IMR-90 (cell line): Measurements from ENCODE around the gene MPRIP. TPM values are rescaled to one million over a fixed set of nuclear protein-coding genes. Genes with fewer than 3 reads are reported as not detected.

ENCODE experiments used
- ATAC-seq: fragments of 200-7000 bp; cut with Tn5 transposase; 2 replicates; pipeline ENCODE4 v1.9.1; 2020; ENCODE audit warnings: low read depth, mild to moderate bottlenecking, moderate library complexity
- BruUV-seq: library from RNA; stranded (reverse); fragments of 400-500 nt; replicated peaks from 2 replicates; lab custom pipeline; 2021; lab: Mats Ljungman, UMichigan
- CTCF ChIA-PET: fragments of 300-600 bp; formaldehyde crosslinking; extraction: SDS; loops from one replicate; lab custom pipeline; 2021; ENCODE audit warnings: antibody characterized with exemption; lab: Yijun Ruan, JAX
- POLR2A ChIA-PET: fragments of 300-600 bp; sonication (Branson Sonifier 250); formaldehyde crosslinking; loops from one replicate; lab custom pipeline; 2022; ENCODE audit warnings: antibody characterized with exemption; ENCODE audit not compliant: unreplicated experiment; lab: Charles Lee
- DNase-seq: peaks from one replicate; pipeline ENCODE4 v3.0.0; 2013
- H2AFZ ChIP-seq: replicated peaks from 2 replicates; pipeline ENCODE3; 2013; ENCODE audit warnings: low read length, mild to moderate bottlenecking; ENCODE audit not compliant: poor library complexity
- H2AK5ac ChIP-seq: 2 replicates; pipeline ENCODE4 v1.6.1; 2013; ENCODE audit warnings: low read depth, low read length, inconsistent platforms
- H2AK9ac ChIP-seq: replicated peaks from 2 replicates; pipeline ENCODE3; 2013; ENCODE audit warnings: mild to moderate bottlenecking, low read depth, low read length, moderate library complexity; ENCODE audit not compliant: poor library complexity
- H2BK120ac ChIP-seq: 2 replicates; pipeline ENCODE4 v1.6.1; 2013; ENCODE audit warnings: low read depth, low read length, inconsistent platforms
- H2BK15ac ChIP-seq: 3 replicates; pipeline ENCODE4 v1.6.1; 2013; ENCODE audit warnings: low read depth, low read length, inconsistent platforms
- H2BK20ac ChIP-seq: 2 replicates; pipeline ENCODE4 v1.6.1; 2013; ENCODE audit warnings: low read depth, mild to moderate bottlenecking, inconsistent platforms, low read length, moderate library complexity
- H2BK5ac ChIP-seq: 2 replicates; pipeline ENCODE4 v1.6.1; 2013; ENCODE audit warnings: mild to moderate bottlenecking, low read depth, low read length, inconsistent platforms; ENCODE audit not compliant: poor library complexity, severe bottlenecking
- H3K14ac ChIP-seq: replicated peaks from 2 replicates; pipeline ENCODE4 v1.6.1; 2013; ENCODE audit warnings: low read depth, low read length, inconsistent platforms
- H3K18ac ChIP-seq: 2 replicates; pipeline ENCODE4 v1.6.1; 2013; ENCODE audit warnings: low read depth, low read length, control low read depth
- H3K23ac ChIP-seq: 2 replicates; pipeline ENCODE4 v1.6.1; 2013; ENCODE audit warnings: low read depth, low read length, inconsistent platforms
- H3K27ac ChIP-seq: 2 replicates; pipeline ENCODE4 v1.5.1; 2013; ENCODE audit warnings: mild to moderate bottlenecking, control low read depth, low read length; ENCODE audit not compliant: insufficient read depth
- H3K27me3 ChIP-seq: 2 replicates; pipeline ENCODE4 v1.6.1; 2013; ENCODE audit warnings: low read length; ENCODE audit not compliant: control insufficient read depth, insufficient read depth
- H3K36me3 ChIP-seq: 2 replicates; pipeline ENCODE4 v1.6.1; 2013; ENCODE audit warnings: low read length, mixed read lengths; ENCODE audit not compliant: control insufficient read depth, insufficient read depth
- H3K4ac ChIP-seq: 2 replicates; pipeline ENCODE4 v1.6.1; 2013; ENCODE audit warnings: low read depth, low read length, inconsistent platforms
- H3K4me1 ChIP-seq: 2 replicates; pipeline ENCODE4 v1.6.1; 2013; ENCODE audit warnings: low read length, mixed read lengths; ENCODE audit not compliant: control insufficient read depth, insufficient read depth
- H3K4me2 ChIP-seq: 2 replicates; pipeline ENCODE4 v1.6.1; 2013; ENCODE audit warnings: low read depth, mild to moderate bottlenecking, control low read depth, low read length, moderate library complexity
- H3K4me3 ChIP-seq: 2 replicates; pipeline ENCODE4 v1.5.1; 2013; ENCODE audit warnings: low read depth, mild to moderate bottlenecking, control low read depth, low read length, moderate library complexity; ENCODE audit not compliant: insufficient read depth
- H3K56ac ChIP-seq: 2 replicates; pipeline ENCODE4 v1.6.1; 2013; ENCODE audit warnings: low read length, inconsistent platforms; ENCODE audit not compliant: insufficient read depth; ENCODE audit errors: extremely low read depth
- H3K79me1 ChIP-seq, 2 experiments: 2 replicates each; pipeline ENCODE4 v1.6.1; 2013; ENCODE audit warnings: low read length in 2 of 2, inconsistent platforms in 1 of 2, low read depth in 1 of 2
- H3K9ac ChIP-seq: 2 replicates; pipeline ENCODE4 v1.6.1; 2013; ENCODE audit warnings: low read depth, low read length, control low read depth
- H3K9me1 ChIP-seq: 2 replicates; pipeline ENCODE4 v1.6.1; 2013; ENCODE audit warnings: low read length, inconsistent platforms; ENCODE audit not compliant: insufficient read depth
- H3K9me3 ChIP-seq: 2 replicates; pipeline ENCODE4 v1.6.1; 2013; ENCODE audit warnings: low read length; ENCODE audit not compliant: control insufficient read depth, insufficient read depth
- H4K20me1 ChIP-seq: 2 replicates; pipeline ENCODE4 v1.6.1; 2013; ENCODE audit warnings: low read length, inconsistent platforms; ENCODE audit not compliant: insufficient read depth
- H4K5ac ChIP-seq: 2 replicates; pipeline ENCODE4 v1.6.1; 2013; ENCODE audit warnings: mild to moderate bottlenecking, low read depth, low read length, control low read depth
- H4K8ac ChIP-seq, 2 experiments: 2 replicates each; pipeline ENCODE4 v1.6.1; 2013; ENCODE audit warnings: low read depth in 2 of 2, low read length in 2 of 2, control low read depth in 1 of 2, inconsistent platforms in 1 of 2
- H4K91ac ChIP-seq: 2 replicates; pipeline ENCODE4 v1.6.1; 2013; ENCODE audit warnings: low read depth, low read length, inconsistent platforms; ENCODE audit not compliant: insufficient read depth
- MXI1 ChIP-seq: IDR thresholded peaks from 2 replicates; pipeline ENCODE4 v1.6.1; 2012; ENCODE audit warnings: low read depth, mild to moderate bottlenecking, low read length, moderate library complexity, borderline replicate concordance
- RCOR1 ChIP-seq: IDR thresholded peaks from 2 replicates; pipeline ENCODE4 v1.6.1; 2012; ENCODE audit warnings: mild to moderate bottlenecking, low read length, improper control_type of control experiment; ENCODE audit not compliant: insufficient replicate concordance
- RFX5 ChIP-seq: IDR thresholded peaks from 2 replicates; pipeline ENCODE4 v1.8.0; 2012; ENCODE audit warnings: low read depth, mild to moderate bottlenecking, low read length, moderate library complexity
- SMC3 ChIP-seq: fragments of 150-350 bp; IDR thresholded peaks from 2 replicates; pipeline ENCODE4 v1.6.1; 2016; ENCODE audit warnings: low read depth, mild to moderate bottlenecking, antibody characterized with exemption, low read length, moderate library complexity
- WGBS, 2 experiments: methylation state at CpG; one replicate each; pipeline versions ENCODE4 v1.1.5 to v1.1.7; 2013; ENCODE audit warnings: missing lambda C conversion rate in 2 of 2; ENCODE audit not compliant: insufficient read length in 1 of 2; ENCODE audit errors: extremely low coverage in 2 of 2; 5-methylcytosine and 5-hydroxymethylcytosine counted together
- dilution Hi-C: fragments of 300-500 bp; cut with HindIII; formaldehyde crosslinking; loops from one replicate; pipeline ENCODE4 v1.14.3; 2018; ENCODE audit warnings: low sequenced_read_pairs; ENCODE audit not compliant: unreplicated experiment
- in situ Hi-C: fragments of 300-500 bp; cut with MboI; formaldehyde crosslinking; loops from 3 replicates; pipeline ENCODE4 v1.14.3; 2019; ENCODE audit warnings: low sequenced_read_pairs, inconsistent platforms, mixed read lengths
- intact Hi-C: fragments of 100-400 bp; cut with micrococcal nuclease; formaldehyde crosslinking; loops from 2 replicates; pipeline ENCODE4 v1.10.0; 2022
- polyA plus RNA-seq, 3 experiments: library from polyadenylated mRNA; depleted of rRNA; stranded (reverse); fragments of >200 nt; gene quantifications; 2 replicates each; pipeline ENCODE4 v1.2.3, GENCODE V29; 2012; ENCODE audit warnings: low replicate concordance in 1 of 3
- total RNA-seq: library from RNA; depleted of rRNA; stranded (reverse); fragments of >200 nt; gene quantifications from 2 replicates; pipeline ENCODE4 v1.2.3, GENCODE V29; 2012
- TF ChIP-seq, protein P1 (sequence below): fragments of 150-350 bp; IDR thresholded peaks from 2 replicates; pipeline ENCODE4 v1.6.1; 2017; ENCODE audit warnings: mild to moderate bottlenecking, antibody characterized with exemption, low read length, low read depth

The MPRIP gene
- total and polyA plus RNA-seq, 2 of the 4 experiments (the other 2 are of a cell fraction): 111 to 149 TPM

DNA sequence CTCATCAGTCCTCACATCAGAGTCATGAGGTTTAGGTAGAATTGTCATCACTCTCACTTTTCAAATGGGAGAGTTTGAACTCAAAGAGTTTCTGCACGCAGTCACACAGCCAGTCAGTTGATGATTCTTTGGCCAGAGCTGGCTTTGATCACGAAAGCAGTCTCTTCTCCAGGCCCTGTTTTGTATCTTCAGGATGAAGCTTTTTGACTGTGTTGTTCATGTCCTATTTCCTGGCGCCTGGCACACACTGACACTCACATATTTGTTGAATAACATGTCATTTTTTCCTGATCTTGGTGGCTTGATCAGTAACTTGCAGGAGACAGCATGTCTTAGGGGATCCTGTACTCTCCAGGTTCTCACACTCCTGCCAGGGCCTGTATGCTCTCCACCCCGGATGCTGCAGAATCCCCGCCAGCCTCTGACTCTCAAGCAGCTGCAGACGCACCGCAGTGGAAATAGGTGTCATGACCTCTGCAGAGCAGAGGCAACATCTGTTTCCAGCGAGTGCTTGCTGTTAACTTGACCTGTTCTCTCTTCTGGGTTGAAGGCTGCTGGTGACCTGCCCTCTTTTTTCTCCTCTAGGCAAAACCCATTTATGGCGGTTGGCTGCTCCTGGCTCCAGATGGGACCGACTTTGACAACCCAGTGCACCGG is 33.0 kb downstream of the MPRIP start:
- intact Hi-C loops (no loop called here), dilution Hi-C loops (no loop called here), in situ Hi-C loops (no loop called here)
- TF ChIP-seq RCOR1 (peak; percentile 65), SMC3 (no peak), MXI1 (0 out of 2 replicates have a peak, but pooled peaks have one; percentile 29), RFX5 (no peak)
- TF ChIP-seq, protein P1, sequence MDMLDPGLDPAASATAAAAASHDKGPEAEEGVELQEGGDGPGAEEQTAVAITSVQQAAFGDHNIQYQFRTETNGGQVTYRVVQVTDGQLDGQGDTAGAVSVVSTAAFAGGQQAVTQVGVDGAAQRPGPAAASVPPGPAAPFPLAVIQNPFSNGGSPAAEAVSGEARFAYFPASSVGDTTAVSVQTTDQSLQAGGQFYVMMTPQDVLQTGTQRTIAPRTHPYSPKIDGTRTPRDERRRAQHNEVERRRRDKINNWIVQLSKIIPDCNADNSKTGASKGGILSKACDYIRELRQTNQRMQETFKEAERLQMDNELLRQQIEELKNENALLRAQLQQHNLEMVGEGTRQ: no peak
- Histone ChIP-seq H3K9me1 (peaks cover 35% of the 10 kb centered on the region), H3K4me1 (peaks cover 28% of the 10 kb centered on the region), H3K23ac (peak overlapping the region; percentile 43; the same call in 1 of the 2 replicates), H3K36me3 (peaks cover 24% of the 10 kb centered on the region), H2BK15ac (no peak overlapping the region), H3K9ac (peak overlapping the region; percentile 25; the same call in 1 of the 2 replicates), H3K4me3 (no peak overlapping the region), H3K14ac (no peak overlapping the region; the same call in 1 of the 2 replicates), H3K79me1 (peaks cover 44 to 100% of the 10 kb centered on the region in 2 experiments), H2AFZ (no peak overlapping the region), H2AK5ac (no peak overlapping the region), H3K4me2 (no peak overlapping the region), H3K4ac (no peak overlapping the region), H4K91ac (no peak overlapping the region), H3K27ac (no peak overlapping the region), H2BK5ac (no peak overlapping the region), H2BK20ac (no peak overlapping the region), H3K18ac (no peak overlapping the region), H4K20me1 (peaks cover 100% of the 10 kb centered on the region), H3K27me3 (no peaks in the 10 kb centered on the region), H2AK9ac (no peak overlapping the region), H3K9me3 (no peaks in the 10 kb centered on the region), H3K56ac (no peak overlapping the region), H4K8ac (no peak overlapping the region), H2BK120ac (no peak overlapping the region), H4K5ac (no peak overlapping the region)
- 24% methylated on average over 4 of the region's 11 CpGs; no CpG with 5 or more reads in 1 of the 2 experiments for WGBS, 2 experiments
- peak; percentile 78 for ATAC-seq
- ChIA-PET CTCF (no interaction called here), POLR2A (no interaction called here)
- DNase-seq: peak; percentile 85
- no TSS peak for BruUV-seq
